GM10248 (cell line): Measurements from ENCODE around the gene STAT1.
"Not testable (repeated sequence)": the region's sequence is repeated elsewhere in the genome, so short reads cannot be mapped to it uniquely, and the experiment has no call there.

Experiments
- CTCF ChIA-PET: fragments of 300-600 bp; sonication (Branson Sonifier 250); formaldehyde crosslinking; extraction: SDS; loops from one replicate; lab custom pipeline; 2021; ENCODE audit warnings: antibody characterized with exemption; lab: Yijun Ruan, JAX
- POLR2A ChIA-PET: fragments of 350-650 bp; sonication (Branson Sonifier 250); formaldehyde crosslinking; extraction: SDS; loops from one replicate; lab custom pipeline; 2020; ENCODE audit warnings: antibody characterized with exemption; lab: Yijun Ruan, JAX
- DNase-seq: peaks from one replicate; pipeline ENCODE4 v3.0.0; 2012; ENCODE audit errors: extremely low spot score
- CTCF ChIP-seq: IDR thresholded peaks from 2 replicates; pipeline ENCODE4 v1.5.1; 2012; ENCODE audit warnings: mild to moderate bottlenecking, low read depth; ENCODE audit errors: extremely low read depth, missing control alignments, control extremely low read depth

The STAT1 gene

GRCh38 chr2:190963088-190963487 lies 50.9 kb downstream of the STAT1 start:
- ChIA-PET POLR2A (no interaction called here), CTCF (interaction anchor here (1.1 to 1.8 kb wide), 4 partner anchors 9 to 112 kb away, joined by 4 to 7 read pairs (median 4); no protein-coding TSS in a partner anchor)
- DNase-seq = no peak
- TF ChIP-seq CTCF = no peak

GRCh38 chr2:190961918-190962487 lies 52.0 kb downstream of the STAT1 start:
- no peak for DNase-seq
- ChIA-PET POLR2A (no interaction called here), CTCF (interaction anchor here (0.8 to 2.4 kb wide), 5 partner anchors 11 to 22 kb away, joined by 3 to 7 read pairs (median 4); no protein-coding TSS in a partner anchor)
- no peak for TF ChIP-seq CTCF

- POLR2A ChIA-PET, DNase-seq: not testable (repeated sequence)
- CTCF ChIA-PET = interaction anchor here (0.6 to 2.4 kb wide), 3 partner anchors 11 to 110 kb away, joined by 3 to 8 read pairs (median 7); no protein-coding TSS in a partner anchor
These were observed 52.9 kb downstream of the STAT1 start for GRCh38 chr2:190961117-190961516.

- CTCF ChIA-PET = interaction anchor here (1.3 to 2.4 kb wide), 3 partner anchors 10 to 109 kb away, joined by 3 to 8 read pairs (median 7); no protein-coding TSS in a partner anchor
- no peak for DNase-seq
- POLR2A ChIA-PET = interaction anchor here (0.6 kb wide), 2 partner anchors 166 to 659 kb away, joined by 3 read pairs; no protein-coding TSS in a partner anchor
- no peak for TF ChIP-seq CTCF
These were observed 53.8 kb downstream of the STAT1 start for GRCh38 chr2:190959911-190960788.

- CTCF ChIA-PET = no interaction called here
- no peak for TF ChIP-seq CTCF
- POLR2A ChIA-PET = no interaction called here
- no peak for DNase-seq
These were observed 60.7 kb downstream of the STAT1 start for GRCh38 chr2:190953257-190953656.

- no peak for TF ChIP-seq CTCF
- ChIA-PET POLR2A (no interaction called here), CTCF (interaction anchor here (1.0 to 1.4 kb wide), 5 partner anchors 10 to 100 kb away, joined by 3 to 7 read pairs (median 4); no protein-coding TSS in a partner anchor)
- no peak for DNase-seq
These were observed 63.4 kb downstream of the STAT1 start for GRCh38 chr2:190950566-190950991.

GRCh38 chr2:190948671-190949070 lies 65.3 kb downstream of the STAT1 start:
- POLR2A ChIA-PET = no interaction called here
- no peak for TF ChIP-seq CTCF
- CTCF ChIA-PET = interaction anchor here (1.3 to 3.7 kb wide), 8 partner anchors 11 to 165 kb away, joined by 3 to 14 read pairs (median 6); partner anchors contain the start of gene GLS
- DNase-seq = no peak
